Calu3 (cell line): Measurements from ENCODE around the gene PAXX. TPM values are rescaled to one million over a fixed set of nuclear protein-coding genes. Genes with fewer than 3 reads are reported as not detected.

ENCODE experiments used
- BruUV-seq: library from RNA; stranded (reverse); fragments of 400-500 nt; replicated peaks from 2 replicates; lab custom pipeline; 2021; lab: Mats Ljungman, UMichigan
- CTCF ChIA-PET: fragments of 300-600 bp; sonication (Branson Sonifier 250); formaldehyde crosslinking; loops from one replicate; lab custom pipeline; 2022; ENCODE audit warnings: antibody characterized with exemption; lab: Charles Lee
- DNase-seq: peaks from one replicate; pipeline ENCODE4 v3.0.0; 2022
- H3K27ac Mint-ChIP-seq: one replicate; pipeline ENCODE4 v1.8.0; 2022; ENCODE audit warnings: mixed read lengths; ENCODE audit not compliant: unreplicated experiment
- H3K27me3 Mint-ChIP-seq: one replicate; pipeline ENCODE4 v1.8.0; 2022; ENCODE audit warnings: mixed read lengths; ENCODE audit not compliant: unreplicated experiment
- H3K36me3 Mint-ChIP-seq: one replicate; pipeline ENCODE4 v1.8.0; 2022; ENCODE audit warnings: mild to moderate bottlenecking, moderate library complexity, mixed read lengths; ENCODE audit not compliant: insufficient read depth, unreplicated experiment
- H3K4me1 Mint-ChIP-seq: one replicate; pipeline ENCODE4 v1.8.0; 2022; ENCODE audit warnings: mild to moderate bottlenecking, low read depth, mixed read lengths; ENCODE audit not compliant: unreplicated experiment
- H3K4me3 Mint-ChIP-seq: one replicate; pipeline ENCODE4 v1.8.0; 2022; ENCODE audit warnings: mild to moderate bottlenecking, low read depth, moderate library complexity, mixed read lengths; ENCODE audit not compliant: unreplicated experiment
- H3K9me3 Mint-ChIP-seq: one replicate; pipeline ENCODE4 v1.8.0; 2022; ENCODE audit warnings: low read depth, mixed read lengths; ENCODE audit not compliant: unreplicated experiment
- intact Hi-C: fragments of 100-400 bp; cut with micrococcal nuclease; formaldehyde crosslinking; loops from one replicate; pipeline ENCODE4 v1.10.0; 2022; ENCODE audit not compliant: unreplicated experiment
- total RNA-seq: library from RNA; stranded (reverse); gene quantifications from 2 replicates; pipeline ENCODE4 v1.2.3, GENCODE V29; 2022
- TF ChIP-seq, protein P1 (sequence below): fragments of 200-600 bp; IDR thresholded peaks from one replicate; pipeline ENCODE4 v1.8.0; 2022; ENCODE audit warnings: antibody characterized with exemption; ENCODE audit not compliant: unreplicated experiment

The PAXX gene
- total RNA-seq, 1 experiment from 2014 or later: 43.7 TPM

DNA sequence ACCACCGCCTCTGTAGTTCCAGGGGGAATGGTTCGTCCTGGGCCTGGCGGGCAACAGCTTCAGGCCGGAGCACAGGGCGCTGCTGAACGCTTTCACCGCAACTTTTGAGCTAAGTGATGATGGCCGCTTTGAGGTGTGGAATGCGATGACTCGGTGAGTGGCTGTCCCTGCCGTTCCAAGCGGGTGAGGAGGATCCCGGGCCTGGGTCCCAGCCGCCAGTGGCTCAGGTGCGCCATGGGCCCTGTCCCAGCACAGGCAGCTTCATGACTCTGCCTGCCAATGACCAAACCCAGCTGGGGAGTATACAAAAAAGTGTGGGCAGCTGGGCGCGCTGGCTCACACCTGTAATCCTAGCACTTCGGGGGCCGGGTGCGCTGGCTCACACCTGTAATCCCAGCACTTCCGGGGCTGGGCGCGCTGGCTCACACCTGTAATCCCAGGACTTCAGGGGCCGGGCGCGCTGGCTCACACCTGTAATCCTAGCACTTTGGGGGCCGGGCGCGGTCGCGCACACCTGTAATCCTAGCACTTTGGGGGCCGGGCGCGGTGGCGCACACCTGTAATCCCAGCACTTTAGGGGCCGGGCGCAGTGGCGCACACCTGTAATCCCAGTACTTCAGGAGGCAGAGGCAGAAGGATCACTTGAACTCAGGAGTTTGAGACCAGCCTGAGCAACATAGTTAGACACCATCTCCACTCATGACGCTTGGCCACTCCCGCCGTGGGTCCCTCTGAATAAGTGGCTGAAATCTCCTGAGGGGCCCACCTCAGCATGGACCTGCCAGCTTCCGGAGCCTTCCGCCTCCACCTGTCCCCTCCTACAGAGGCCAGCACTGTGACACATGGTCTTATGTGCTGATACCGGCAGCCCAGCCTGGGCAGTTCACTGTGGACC is 39.1 kb upstream of the PAXX start:
- Mint-ChIP-seq H3K27me3 (no peaks in the 10 kb centered on the region), H3K36me3 (peaks cover 14% of the 10 kb centered on the region), H3K9me3 (no peaks in the 10 kb centered on the region), H3K27ac (no peak overlapping the region), H3K4me3 (no peak overlapping the region), H3K4me1 (no peaks in the 10 kb centered on the region)
- DNase-seq: no peak
- CTCF ChIA-PET: interaction anchor here (0.7 kb wide), 1 partner anchor 134 kb away, joined by 5 read pairs; the partner anchor contains the start of gene MAN1B1
- TF ChIP-seq, protein P1, sequence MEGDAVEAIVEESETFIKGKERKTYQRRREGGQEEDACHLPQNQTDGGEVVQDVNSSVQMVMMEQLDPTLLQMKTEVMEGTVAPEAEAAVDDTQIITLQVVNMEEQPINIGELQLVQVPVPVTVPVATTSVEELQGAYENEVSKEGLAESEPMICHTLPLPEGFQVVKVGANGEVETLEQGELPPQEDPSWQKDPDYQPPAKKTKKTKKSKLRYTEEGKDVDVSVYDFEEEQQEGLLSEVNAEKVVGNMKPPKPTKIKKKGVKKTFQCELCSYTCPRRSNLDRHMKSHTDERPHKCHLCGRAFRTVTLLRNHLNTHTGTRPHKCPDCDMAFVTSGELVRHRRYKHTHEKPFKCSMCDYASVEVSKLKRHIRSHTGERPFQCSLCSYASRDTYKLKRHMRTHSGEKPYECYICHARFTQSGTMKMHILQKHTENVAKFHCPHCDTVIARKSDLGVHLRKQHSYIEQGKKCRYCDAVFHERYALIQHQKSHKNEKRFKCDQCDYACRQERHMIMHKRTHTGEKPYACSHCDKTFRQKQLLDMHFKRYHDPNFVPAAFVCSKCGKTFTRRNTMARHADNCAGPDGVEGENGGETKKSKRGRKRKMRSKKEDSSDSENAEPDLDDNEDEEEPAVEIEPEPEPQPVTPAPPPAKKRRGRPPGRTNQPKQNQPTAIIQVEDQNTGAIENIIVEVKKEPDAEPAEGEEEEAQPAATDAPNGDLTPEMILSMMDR: no peak
- BruUV-seq: no TSS peak
- intact Hi-C loops: no loop called here

DNA sequence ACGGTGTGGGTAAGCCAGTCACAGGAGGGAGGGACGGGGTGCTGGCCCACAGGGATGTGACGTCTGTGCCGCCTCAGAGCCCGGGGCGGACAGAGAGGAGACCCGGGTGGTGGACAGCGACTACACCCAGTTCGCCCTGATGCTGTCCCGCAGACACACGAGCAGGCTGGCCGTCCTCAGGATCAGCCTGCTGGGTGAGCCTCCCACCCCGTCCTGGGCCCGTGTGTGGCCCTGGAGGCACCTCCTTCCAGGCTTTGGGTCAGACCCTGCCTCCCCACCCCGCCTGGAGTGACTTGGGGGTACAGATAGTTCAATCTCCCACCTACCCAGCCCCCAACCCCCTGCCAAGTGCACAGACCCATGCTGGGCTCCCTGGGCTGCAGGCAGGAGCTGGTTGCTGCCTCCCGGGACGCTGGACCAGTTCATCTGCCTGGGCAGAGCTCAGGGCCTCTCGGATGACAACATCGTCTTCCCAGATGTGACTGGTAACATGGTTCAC is 38.4 kb upstream of the PAXX start:
- Mint-ChIP-seq H3K9me3 (no peaks in the 10 kb centered on the region), H3K36me3 (peaks cover 14% of the 10 kb centered on the region), H3K27ac (no peak overlapping the region), H3K27me3 (no peaks in the 10 kb centered on the region), H3K4me3 (no peak overlapping the region), H3K4me1 (no peaks in the 10 kb centered on the region)
- BruUV-seq: no TSS peak
- DNase-seq: no peak
- TF ChIP-seq, protein P1: no peak
- intact Hi-C loops: no loop called here
- CTCF ChIA-PET: no interaction called here

DNA sequence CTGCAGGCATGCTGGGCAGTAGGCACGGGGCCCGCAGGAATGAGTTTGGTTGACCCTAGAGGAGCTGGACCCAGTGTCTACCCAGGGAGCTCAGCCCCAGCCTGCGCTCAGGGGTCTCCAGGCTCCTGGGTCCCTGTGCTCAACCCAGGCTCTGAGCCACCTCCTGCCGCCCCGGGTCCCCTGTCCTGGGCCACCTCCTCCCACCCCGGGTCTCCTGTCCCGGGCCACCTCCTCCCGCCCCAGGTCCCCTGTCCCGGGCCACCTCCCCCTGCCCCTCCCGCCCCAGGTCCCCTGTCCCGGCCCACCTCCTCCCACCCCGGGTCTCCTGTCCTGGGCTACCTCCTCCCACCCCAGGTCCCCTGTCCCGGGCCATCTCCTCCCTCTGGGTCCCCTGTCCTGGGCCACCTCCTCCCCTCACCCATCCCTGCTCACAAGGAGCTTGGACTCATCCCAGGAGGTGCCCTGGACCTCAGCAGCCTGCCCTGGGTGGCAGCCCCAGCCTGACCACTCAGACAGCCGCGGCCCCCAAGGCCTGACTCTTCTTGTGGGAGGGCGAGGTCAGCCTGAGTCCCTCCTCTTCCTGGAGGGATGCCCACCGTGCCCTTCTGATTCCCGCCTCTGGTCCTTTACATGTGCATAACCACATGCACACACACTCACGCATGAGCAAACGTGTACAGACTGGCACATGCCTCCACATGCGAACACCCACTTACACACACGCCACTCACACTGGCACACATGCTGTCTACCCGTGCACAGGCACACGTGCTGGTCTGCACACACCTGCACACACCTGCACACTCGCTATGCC is 37.7 kb upstream of the PAXX start:
- H3K9me3 Mint-ChIP-seq: no peaks in the 10 kb centered on the region
- no peaks in the 10 kb centered on the region for H3K27me3 Mint-ChIP-seq
- H3K4me3 Mint-ChIP-seq: no peak overlapping the region
- peaks cover 11% of the 10 kb centered on the region for H3K36me3 Mint-ChIP-seq
- no TSS peak for BruUV-seq
- DNase-seq: no peak
- intact Hi-C loops: no loop called here
- TF ChIP-seq, protein P1: no peak
- CTCF ChIA-PET: no interaction called here
- no peaks in the 10 kb centered on the region for H3K4me1 Mint-ChIP-seq
- H3K27ac Mint-ChIP-seq: no peak overlapping the region

DNA sequence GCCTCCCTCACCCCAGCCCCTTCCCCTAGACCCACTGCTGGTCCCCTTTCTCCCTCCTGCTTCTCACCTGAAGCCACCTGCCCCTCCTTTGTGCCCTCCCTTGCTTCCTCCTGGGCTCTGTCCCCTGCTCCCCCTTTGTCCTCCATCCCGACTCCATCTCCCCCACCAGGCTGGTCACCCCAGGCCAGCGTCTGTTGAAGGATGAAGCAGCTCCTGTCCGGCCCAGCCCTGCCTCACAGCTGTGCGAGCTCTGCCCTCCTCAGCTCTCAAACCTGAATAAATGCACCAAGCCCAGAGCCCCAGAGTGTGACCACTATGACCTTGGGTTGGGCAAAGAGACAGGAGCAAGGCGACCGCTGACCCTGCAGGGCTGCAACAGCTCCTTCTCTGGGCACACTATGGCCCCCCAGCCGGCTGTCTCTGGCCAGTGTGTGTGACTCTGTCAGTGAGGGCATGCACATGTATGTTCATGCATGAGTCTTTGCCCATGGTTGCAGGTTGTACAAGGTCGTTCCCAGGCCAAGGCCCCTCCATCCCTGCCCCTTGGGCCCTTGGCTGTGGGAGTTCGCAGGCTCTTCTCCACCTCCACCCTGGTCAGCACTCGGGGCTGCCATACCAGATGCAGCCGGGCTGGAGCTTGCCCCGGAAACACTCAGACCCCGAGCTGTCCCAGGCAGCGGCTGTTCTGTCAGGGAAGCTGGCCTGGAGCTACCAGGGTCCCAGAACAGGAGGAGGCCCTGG is 36.9 kb upstream of the PAXX start:
- BruUV-seq: no TSS peak
- Mint-ChIP-seq H3K27ac (no peak overlapping the region), H3K9me3 (no peaks in the 10 kb centered on the region), H3K36me3 (peaks cover 2% of the 10 kb centered on the region), H3K4me1 (no peaks in the 10 kb centered on the region), H3K27me3 (no peaks in the 10 kb centered on the region), H3K4me3 (no peak overlapping the region)
- CTCF ChIA-PET: interaction anchor here (0.6 kb wide), 1 partner anchor 135 kb away, joined by 3 read pairs; no protein-coding TSS in a partner anchor
- no peak for DNase-seq
- intact Hi-C loops: no loop called here
- TF ChIP-seq, protein P1: no peak
